ENCODE data around the gene MARVELD3.

GRCh38 chr16:71628810-71629209, 2.8 kb downstream of the MARVELD3 start:
- TF ChIP-seq CTCF (IDR thresholded peaks at IDR 0.05 in 4 of 5, conservative IDR thresholded peaks at IDR 0.05 in 1 of 5) (no peak), POLR2A (IDR thresholded peaks at IDR 0.05) (no peak)

Data from gastrocnemius medialis (tissue), 4 donors.